ENCODE measurements around the gene ROPN1.

ROPN1 gene

GRCh38 chr3:124033360-124034015 is 41.6 kb upstream of the ROPN1 start, which contains the start of gene KALRN:
TSS of gene KALRN (plus strand) at chr3:124033369.
- H3K79me2 ChIP-seq (ENCODE audit: insufficient read depth, low read length), result no peaks in the 10 kb centered on the region
- no peaks in the 10 kb centered on the region for H4K20me1 ChIP-seq (ENCODE audit: low read depth, low read length)
- H3K9me3 ChIP-seq (ENCODE audit: insufficient read depth, low read length), result no peaks in the 10 kb centered on the region
- no peak within 1 kb of the TSS for H3K4me3 ChIP-seq (ENCODE audit: insufficient read depth, low read length, poor library complexity, severe bottlenecking)
- H3K27me3 ChIP-seq (ENCODE audit: low read length), result no peaks in the 10 kb centered on the region
- TF ChIP-seq EZH2phosphoT487 (conservative IDR thresholded peaks at IDR 0.05; ENCODE audit: low read length), result no peak
- TF ChIP-seq, protein P1, sequence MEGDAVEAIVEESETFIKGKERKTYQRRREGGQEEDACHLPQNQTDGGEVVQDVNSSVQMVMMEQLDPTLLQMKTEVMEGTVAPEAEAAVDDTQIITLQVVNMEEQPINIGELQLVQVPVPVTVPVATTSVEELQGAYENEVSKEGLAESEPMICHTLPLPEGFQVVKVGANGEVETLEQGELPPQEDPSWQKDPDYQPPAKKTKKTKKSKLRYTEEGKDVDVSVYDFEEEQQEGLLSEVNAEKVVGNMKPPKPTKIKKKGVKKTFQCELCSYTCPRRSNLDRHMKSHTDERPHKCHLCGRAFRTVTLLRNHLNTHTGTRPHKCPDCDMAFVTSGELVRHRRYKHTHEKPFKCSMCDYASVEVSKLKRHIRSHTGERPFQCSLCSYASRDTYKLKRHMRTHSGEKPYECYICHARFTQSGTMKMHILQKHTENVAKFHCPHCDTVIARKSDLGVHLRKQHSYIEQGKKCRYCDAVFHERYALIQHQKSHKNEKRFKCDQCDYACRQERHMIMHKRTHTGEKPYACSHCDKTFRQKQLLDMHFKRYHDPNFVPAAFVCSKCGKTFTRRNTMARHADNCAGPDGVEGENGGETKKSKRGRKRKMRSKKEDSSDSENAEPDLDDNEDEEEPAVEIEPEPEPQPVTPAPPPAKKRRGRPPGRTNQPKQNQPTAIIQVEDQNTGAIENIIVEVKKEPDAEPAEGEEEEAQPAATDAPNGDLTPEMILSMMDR (IDR thresholded peaks at IDR 0.05; ENCODE audit: insufficient read depth, low read length, poor library complexity, severe bottlenecking), result no peak
- no peak within 1 kb of the TSS for H3K9ac ChIP-seq (ENCODE audit: low read length)
- no peak within 1 kb of the TSS for H2AFZ ChIP-seq (ENCODE audit: low read depth, low read length, severe bottlenecking)
- H3K27ac ChIP-seq (ENCODE audit: low read depth, low read length), result no peak within 1 kb of the TSS
- no peak within 1 kb of the TSS for H3K4me2 ChIP-seq (ENCODE audit: low read depth, low read length, poor library complexity, severe bottlenecking)
- no peaks in the 10 kb centered on the region for H3F3A ChIP-seq (ENCODE audit: insufficient read depth)
- no peaks in the 10 kb centered on the region for H3K36me3 ChIP-seq (ENCODE audit: low read length)
- no peaks in the 10 kb centered on the region for H3K9me2 ChIP-seq (replicated peaks; ENCODE audit: insufficient read depth, low read length)

- Histone ChIP-seq H3K9me3 (ENCODE audit: insufficient read depth, low read length) (no peaks in the 10 kb centered on the region), H3K79me2 (ENCODE audit: insufficient read depth, low read length) (no peaks in the 10 kb centered on the region), H3F3A (ENCODE audit: insufficient read depth) (no peaks in the 10 kb centered on the region), H3K4me3 (ENCODE audit: insufficient read depth, low read length, poor library complexity, severe bottlenecking) (no peak overlapping the region), H3K9ac (ENCODE audit: low read length) (no peak overlapping the region), H3K27ac (ENCODE audit: low read depth, low read length) (no peak overlapping the region), H3K36me3 (ENCODE audit: low read length) (no peaks in the 10 kb centered on the region), H3K27me3 (ENCODE audit: low read length) (no peaks in the 10 kb centered on the region), H3K4me2 (ENCODE audit: low read depth, low read length, poor library complexity, severe bottlenecking) (no peak overlapping the region), H3K9me2 (replicated peaks; ENCODE audit: insufficient read depth, low read length) (no peaks in the 10 kb centered on the region), H4K20me1 (ENCODE audit: low read depth, low read length) (no peaks in the 10 kb centered on the region), H2AFZ (ENCODE audit: low read depth, low read length, severe bottlenecking) (no peak overlapping the region)
- TF ChIP-seq, protein P1 (IDR thresholded peaks at IDR 0.05; ENCODE audit: insufficient read depth, low read length, poor library complexity, severe bottlenecking), result no peak
- no peak for TF ChIP-seq EZH2phosphoT487 (conservative IDR thresholded peaks at IDR 0.05; ENCODE audit: low read length)
These were observed 41.0 kb upstream of the ROPN1 start for GRCh38 chr3:124032881-124033359.

DNA sequence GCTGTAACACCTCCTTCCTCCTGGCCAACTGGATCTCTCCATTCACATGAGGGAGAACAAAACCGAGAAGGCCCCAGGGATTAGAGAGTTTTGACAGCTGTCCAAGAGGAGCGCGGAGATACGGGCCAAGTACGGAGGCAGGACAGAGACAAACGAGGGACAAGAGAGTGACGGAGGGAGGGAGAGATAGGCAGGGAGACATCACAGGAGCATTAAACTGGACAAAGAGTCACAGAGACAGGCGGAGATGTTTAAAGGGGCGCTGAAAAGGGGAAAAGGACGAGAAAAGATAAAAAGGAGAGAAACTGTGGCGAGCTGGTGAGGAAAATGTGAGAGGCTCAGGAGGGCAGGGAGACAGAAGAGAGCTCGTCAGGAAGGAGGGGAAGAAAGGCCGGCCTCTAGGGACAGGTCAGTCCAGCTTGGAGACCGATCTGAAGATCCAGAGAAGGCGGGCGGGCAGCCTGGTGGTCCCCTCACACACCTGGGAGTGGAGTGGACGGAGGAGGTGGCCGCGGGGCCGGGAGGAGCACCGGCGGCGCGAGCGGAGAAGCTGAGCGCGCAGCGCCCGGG is 40.5 kb upstream of the ROPN1 start:
- TF ChIP-seq, protein P1 (IDR thresholded peaks at IDR 0.05; ENCODE audit: insufficient read depth, low read length, poor library complexity, severe bottlenecking), result no peak
- no peak for TF ChIP-seq EZH2phosphoT487 (conservative IDR thresholded peaks at IDR 0.05; ENCODE audit: low read length)
- Histone ChIP-seq H3K27me3 (ENCODE audit: low read length) (no peaks in the 10 kb centered on the region), H3K79me2 (ENCODE audit: insufficient read depth, low read length) (no peaks in the 10 kb centered on the region), H3K27ac (ENCODE audit: low read depth, low read length) (no peak overlapping the region), H2AFZ (ENCODE audit: low read depth, low read length, severe bottlenecking) (no peak overlapping the region), H3K4me3 (ENCODE audit: insufficient read depth, low read length, poor library complexity, severe bottlenecking) (no peak overlapping the region), H3K9me3 (ENCODE audit: insufficient read depth, low read length) (no peaks in the 10 kb centered on the region), H3K9ac (ENCODE audit: low read length) (no peak overlapping the region), H3K36me3 (ENCODE audit: low read length) (no peaks in the 10 kb centered on the region), H3F3A (ENCODE audit: insufficient read depth) (no peaks in the 10 kb centered on the region), H4K20me1 (ENCODE audit: low read depth, low read length) (no peaks in the 10 kb centered on the region), H3K9me2 (replicated peaks; ENCODE audit: insufficient read depth, low read length) (no peaks in the 10 kb centered on the region), H3K4me2 (ENCODE audit: low read depth, low read length, poor library complexity, severe bottlenecking) (no peak overlapping the region)
